B cell (primary cell): ENCODE data around the gene OTOF. TPM values are rescaled to one million over a fixed set of nuclear protein-coding genes. Genes with fewer than 3 reads are reported as not detected.

Experiments used
- ATAC-seq: fragments of 200-7000 bp; cut with Tn5 transposase; one replicate; pipeline ENCODE4 v1.10.0; 2021; ENCODE audit warnings: low read depth, mild to moderate bottlenecking, moderate number of reproducible peaks, moderate library complexity
- CTCF ChIA-PET: fragments of 350-600 bp; sonication (Branson Sonifier 250); formaldehyde crosslinking; loops from one replicate; lab custom pipeline; 2021; ENCODE audit warnings: antibody characterized with exemption, inconsistent platforms; lab: Charles Lee
- POLR2A ChIA-PET: fragments of 350-600 bp; sonication (Branson Sonifier 250); formaldehyde crosslinking; loops from one replicate; lab custom pipeline; 2021; ENCODE audit warnings: antibody characterized with exemption; lab: Charles Lee
- DNase-seq: peaks from one replicate; pipeline ENCODE4 v3.0.0; 2013
- H2AFZ ChIP-seq: 2 replicates; pipeline ENCODE4 v1.6.1; 2012; ENCODE audit warnings: mild to moderate bottlenecking, low read depth, low read length; ENCODE audit not compliant: insufficient read depth, poor library complexity, severe bottlenecking
- H3K27ac ChIP-seq, 2 donors: 1 replicate in 1 of 2; 2 replicates in 1 of 2; pipeline ENCODE4 v1.5.1; 2012 to 2013; ENCODE audit warnings: low read length in 2 of 2, mild to moderate bottlenecking in 2 of 2, moderate library complexity in 1 of 2
- H3K27me3 ChIP-seq, 4 experiments: fragments of 200-600 bp in 1 of 4; sonication (generic) in 1 of 4; replicated peaks in 1 of 4; 1 replicate in 2 of 4; 2 replicates in 2 of 4; pipeline versions ENCODE4 v1.6.1 to v1.7.0; 2013 to 2016; ENCODE audit warnings: low read length in 3 of 4, mild to moderate bottlenecking in 2 of 4, mixed read lengths in 1 of 4, moderate library complexity in 1 of 4; ENCODE audit not compliant: insufficient read depth in 4 of 4, control insufficient read depth in 3 of 4; ENCODE audit errors: control extremely low read depth in 1 of 4
- H3K36me3 ChIP-seq, 2 experiments: replicated peaks in 1 of 2; 1 replicate in 1 of 2; 2 replicates in 1 of 2; pipeline versions ENCODE4 v1.6.1 to v1.7.1; 2013; ENCODE audit warnings: low read length in 1 of 2; ENCODE audit not compliant: insufficient read depth in 2 of 2, control insufficient read depth in 1 of 2; ENCODE audit errors: control extremely low read depth in 1 of 2, extremely low read depth in 1 of 2
- H3K4me1 ChIP-seq, 2 donors: fragments of 200-600 bp in 1 of 2; sonication (generic) in 1 of 2; 1 replicate in 1 of 2; 2 replicates in 1 of 2; pipeline versions ENCODE4 v1.5.1 to v1.6.1; 2013 to 2017; ENCODE audit warnings: low read length in 2 of 2; ENCODE audit not compliant: control insufficient read depth in 2 of 2, insufficient read depth in 2 of 2
- H3K4me2 ChIP-seq: replicated peaks from 2 replicates; pipeline ENCODE3; 2012; ENCODE audit warnings: mild to moderate bottlenecking, low read depth, low read length; ENCODE audit not compliant: poor library complexity, severe bottlenecking
- H3K4me3 ChIP-seq, 5 experiments: fragments of 200-600 bp in 1 of 5; sonication (generic) in 1 of 5; 1 replicate in 3 of 5; 2 replicates in 2 of 5; pipeline versions ENCODE4 v1.5.1 to v1.7.0; 2011 to 2016; ENCODE audit warnings: low read length in 4 of 5, mild to moderate bottlenecking in 4 of 5, low read depth in 2 of 5, control low read depth in 1 of 5, moderate library complexity in 1 of 5; ENCODE audit not compliant: insufficient read depth in 1 of 5; ENCODE audit errors: control extremely low read depth in 1 of 5, extremely low read depth in 1 of 5
- H3K79me2 ChIP-seq: fragments of 200-600 bp; sonication (generic); one replicate; pipeline ENCODE4 v1.6.0; 2016; ENCODE audit warnings: low read length; ENCODE audit not compliant: control insufficient read depth, insufficient read depth
- H3K9ac ChIP-seq: fragments of 200-600 bp; sonication (generic); 2 replicates; pipeline ENCODE4 v1.6.1; 2017; ENCODE audit warnings: mild to moderate bottlenecking, low read length, moderate library complexity
- H3K9me3 ChIP-seq, 3 donors: one replicate each; pipeline versions ENCODE4 v1.6.1 to v1.7.1; 2013; ENCODE audit warnings: low read length in 2 of 3; ENCODE audit not compliant: control insufficient read depth in 2 of 3, insufficient read depth in 1 of 3; ENCODE audit errors: control extremely low read depth in 1 of 3
- H4K20me1 ChIP-seq: 2 replicates; pipeline ENCODE4 v1.6.0; 2012; ENCODE audit warnings: mild to moderate bottlenecking, low read length; ENCODE audit not compliant: insufficient read depth, control insufficient read depth, poor library complexity, severe bottlenecking
- H3K27ac Mint-ChIP-seq: one replicate; pipeline ENCODE4 v1.8.0; 2021; ENCODE audit warnings: mixed read lengths
- H3K27me3 Mint-ChIP-seq: one replicate; pipeline ENCODE4 v1.8.0; 2021; ENCODE audit warnings: mixed read lengths
- H3K4me1 Mint-ChIP-seq: one replicate; pipeline ENCODE4 v1.8.0; 2021; ENCODE audit warnings: mixed read lengths
- H3K4me3 Mint-ChIP-seq: one replicate; pipeline ENCODE4 v1.8.0; 2021; ENCODE audit warnings: mixed read lengths
- H3K9me3 Mint-ChIP-seq: one replicate; pipeline ENCODE4 v1.8.0; 2022; ENCODE audit warnings: mixed read lengths; ENCODE audit not compliant: insufficient read depth
- CTCF ChIP-seq: fragments of 200-600 bp; IDR thresholded peaks from one replicate; pipeline ENCODE4 v1.8.0; 2022; ENCODE audit warnings: antibody characterized with exemption, mild to moderate bottlenecking
- EZH2 ChIP-seq: IDR thresholded peaks from 2 replicates; pipeline ENCODE4 v1.6.1; 2012; ENCODE audit warnings: borderline replicate concordance, low read depth, mild to moderate bottlenecking, moderate library complexity, low read length; ENCODE audit not compliant: insufficient read depth, poor library complexity, severe bottlenecking
- WGBS: methylation state at CpG from one replicate; pipeline ENCODE4 v1.1.5; 2013; ENCODE audit warnings: missing lambda C conversion rate; ENCODE audit not compliant: insufficient coverage; 5-methylcytosine and 5-hydroxymethylcytosine counted together
- intact Hi-C: fragments of 100-400 bp; cut with micrococcal nuclease; formaldehyde crosslinking; loops from one replicate; pipeline ENCODE4 v1.10.0; 2022
- polyA plus RNA-seq: library from polyadenylated mRNA; depleted of rRNA; stranded (reverse); fragments of >200 nt; gene quantifications from 2 replicates; pipeline ENCODE4 v1.2.3, GENCODE V29; 2012
- total RNA-seq, 2 donors: library from RNA; stranded (reverse); fragments of 120-200 nt in 1 of 2; gene quantifications; 1 replicate in 1 of 2; 2 replicates in 1 of 2; pipeline versions ENCODE4 v1.2.3 to v1.2.4, GENCODE V29; 2013 to 2022

Gene OTOF
- total and polyA plus RNA-seq, 2 donors (not counting 1 experiment from before 2014, with no cell fraction given): not detected

- H3K27ac ChIP-seq: no peak overlapping the region
- Mint-ChIP-seq H3K27ac (no peak overlapping the region), H3K4me3 (no peak overlapping the region), H3K4me1 (peaks cover 8% of the 10 kb centered on the region), H3K9me3 (no peaks in the 10 kb centered on the region), H3K27me3 (peaks cover 28% of the 10 kb centered on the region)
- H3K9ac ChIP-seq: no peak overlapping the region
- H2AFZ ChIP-seq: no peak overlapping the region
- H3K4me2 ChIP-seq: no peak overlapping the region
- TF ChIP-seq CTCF: no peak
- TF ChIP-seq EZH2: no peak
- no peaks in the 10 kb centered on the region for H4K20me1 ChIP-seq
- peaks cover 10 to 12% of the 10 kb centered on the region in 2 donors for H3K4me1 ChIP-seq
- peaks cover 0 to 24% (median 1%) of the 10 kb centered on the region in 4 experiments for H3K27me3 ChIP-seq
- ChIA-PET POLR2A (no interaction called here), CTCF (no interaction called here)
- no peak for ATAC-seq
- H3K9me3 ChIP-seq: no peaks in the 10 kb centered on the region
- no peak for DNase-seq
- WGBS: 64% methylated on average over 2 of the region's 4 CpGs
- intact Hi-C loops: no loop called here
- no peaks in the 10 kb centered on the region for H3K36me3 ChIP-seq
- H3K79me2 ChIP-seq: no peaks in the 10 kb centered on the region
- no peak overlapping the region for H3K4me3 ChIP-seq
Observed at GRCh38 chr2:26506279-26506678, 28.4 kb upstream of the OTOF start.

- Histone ChIP-seq H4K20me1 (no peaks in the 10 kb centered on the region), H3K79me2 (no peaks in the 10 kb centered on the region), H3K9ac (peak overlapping the region; percentile 68), H3K4me1 (peaks cover 10 to 12% of the 10 kb centered on the region in 2 donors), H2AFZ (peak overlapping the region; percentile 76), H3K9me3 (no peaks in the 10 kb centered on the region), H3K4me2 (peak overlapping the region; percentile 74), H3K4me3 (peak overlapping the region in 3 of 5 experiments; percentile 23 to 57 (median 53)), H3K27ac (no peak overlapping the region), H3K36me3 (no peaks in the 10 kb centered on the region), H3K27me3 (peaks cover 0 to 24% (median 3%) of the 10 kb centered on the region in 4 experiments)
- 66% methylated on average over 12 of the region's 13 CpGs for WGBS
- peaks cover 8% of the 10 kb centered on the region for H3K4me1 Mint-ChIP-seq
- H3K4me3 Mint-ChIP-seq: peak overlapping the region; percentile 73
- no peak overlapping the region for H3K27ac Mint-ChIP-seq
- ChIA-PET CTCF (no interaction called here), POLR2A (no interaction called here)
- no peaks in the 10 kb centered on the region for H3K9me3 Mint-ChIP-seq
- intact Hi-C loops: no loop called here
- ATAC-seq: no peak
- no peak for TF ChIP-seq CTCF
- no peak for TF ChIP-seq EZH2
- H3K27me3 Mint-ChIP-seq: peaks cover 34% of the 10 kb centered on the region
- peak; percentile 12 for DNase-seq
Observed at GRCh38 chr2:26504002-26504401, 26.1 kb upstream of the OTOF start.
